Fibroblast of gingiva (primary cell): Measurements from ENCODE around the gene TSPAN2.
A peak's percentile ranks its signal among the peaks of the same experiment; 100 is the strongest.

ENCODE experiments used
- DNase-seq: peaks from one replicate; pipeline ENCODE4 v3.0.0-alpha.2; 2011; ENCODE audit warnings: low read depth

TSPAN2 gene

GRCh38 chr1:115113766-115114165, 24.5 kb upstream of the TSPAN2 start:
- DNase-seq, result no peak

- DNase-seq, result no peak
These were observed 23.4 kb upstream of the TSPAN2 start for GRCh38 chr1:115112496-115113375.

- DNase-seq, result peak; percentile 76
These were observed 18.4 kb upstream of the TSPAN2 start for GRCh38 chr1:115107516-115108260.

- DNase-seq, result no peak
These were observed 16.5 kb upstream of the TSPAN2 start for GRCh38 chr1:115105831-115106230.

GRCh38 chr1:115099693-115100050, 10.4 kb upstream of the TSPAN2 start:
- no peak for DNase-seq

DNA sequence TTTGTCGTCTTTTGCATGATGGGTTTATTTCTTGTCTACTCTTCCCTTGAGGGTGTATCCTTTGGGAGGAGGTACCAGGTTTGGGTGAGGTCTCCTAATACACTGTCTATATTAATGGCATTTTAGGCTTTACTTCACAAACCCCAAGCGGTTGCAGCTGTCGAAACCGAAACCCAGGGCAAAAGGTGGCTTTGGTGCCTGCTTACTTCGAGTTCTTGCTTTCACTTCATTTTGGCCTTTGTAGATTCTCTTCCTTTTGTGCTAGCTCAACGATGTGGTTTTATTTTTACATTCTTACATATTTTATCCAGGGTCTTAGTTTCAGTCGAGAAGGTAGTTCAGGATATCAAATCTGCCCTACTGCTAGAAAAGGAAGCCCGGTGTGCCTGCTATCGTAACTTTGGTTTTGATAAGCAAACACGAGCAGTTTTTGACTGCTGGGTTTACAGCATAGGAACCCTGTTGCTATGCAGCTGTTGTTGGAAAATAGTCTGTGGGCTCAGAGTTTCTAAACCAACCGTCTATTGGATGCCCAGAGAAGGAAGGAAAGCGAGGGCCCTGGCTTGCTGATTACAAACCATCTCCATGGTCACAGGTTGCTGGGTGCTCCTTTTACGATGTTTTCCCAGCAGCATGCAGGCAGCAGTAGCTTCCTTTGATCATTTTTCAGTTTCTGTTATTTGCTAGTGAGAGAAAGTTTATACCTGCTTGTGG, 9.8 kb upstream of the TSPAN2 start:
- no peak for DNase-seq

DNA sequence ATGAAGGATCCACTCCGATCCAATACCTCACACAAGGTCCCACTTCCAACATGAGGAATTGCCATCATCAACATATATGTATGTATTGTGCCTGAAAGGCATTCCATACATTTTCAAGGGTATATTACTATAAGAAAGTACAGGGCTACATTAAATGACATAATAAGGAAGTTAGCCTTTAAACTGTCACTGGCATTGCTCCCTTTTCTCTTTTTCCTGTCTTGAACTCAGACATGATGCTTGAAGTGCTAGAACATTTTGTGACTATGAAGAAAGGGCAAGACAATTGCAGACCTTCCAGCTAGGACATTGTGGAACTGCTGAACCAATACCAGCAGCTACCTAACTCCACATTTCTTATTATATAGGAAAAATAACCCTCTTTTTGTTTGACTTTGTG, 2.9 kb upstream of the TSPAN2 start:
- no peak for DNase-seq

DNA sequence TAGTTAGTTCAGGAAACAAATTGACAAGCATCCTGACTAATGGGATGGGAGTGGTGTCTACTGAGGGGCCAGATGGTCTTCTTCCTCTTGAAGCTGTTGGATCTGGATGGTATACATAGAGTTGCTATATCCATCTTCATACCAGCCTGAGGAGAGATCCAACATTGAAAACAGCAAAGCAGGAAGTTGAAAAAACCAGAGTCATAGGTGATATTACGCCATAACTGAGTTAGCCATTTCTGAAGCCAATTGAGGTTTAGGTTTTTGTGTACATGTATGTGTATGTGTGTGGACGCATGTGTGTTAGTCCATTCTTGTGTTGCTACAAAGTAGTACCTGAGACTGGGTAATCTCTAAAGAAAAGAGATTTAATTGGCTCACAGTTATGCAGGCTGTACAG, 2.3 kb upstream of the TSPAN2 start:
- no peak for DNase-seq

DNA sequence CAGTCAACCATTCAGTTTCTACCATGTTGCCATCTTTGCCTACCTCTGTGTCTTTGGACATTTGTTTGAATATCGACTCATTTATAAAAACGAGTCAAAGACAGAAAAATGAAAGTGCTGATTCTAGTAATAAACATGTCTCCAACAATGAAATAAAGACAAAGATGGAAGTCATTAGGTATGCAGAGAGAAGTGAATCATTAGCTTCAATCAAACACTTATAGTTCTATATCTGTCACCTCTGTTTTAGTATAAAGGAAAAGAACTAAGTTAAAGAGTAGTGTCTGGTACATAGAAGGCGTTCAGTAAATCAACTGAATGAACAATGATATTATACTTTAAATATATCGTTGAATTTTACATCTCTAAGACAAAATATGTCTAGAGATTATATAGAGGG, 1.7 kb upstream of the TSPAN2 start:
- DNase-seq, result no peak

DNA sequence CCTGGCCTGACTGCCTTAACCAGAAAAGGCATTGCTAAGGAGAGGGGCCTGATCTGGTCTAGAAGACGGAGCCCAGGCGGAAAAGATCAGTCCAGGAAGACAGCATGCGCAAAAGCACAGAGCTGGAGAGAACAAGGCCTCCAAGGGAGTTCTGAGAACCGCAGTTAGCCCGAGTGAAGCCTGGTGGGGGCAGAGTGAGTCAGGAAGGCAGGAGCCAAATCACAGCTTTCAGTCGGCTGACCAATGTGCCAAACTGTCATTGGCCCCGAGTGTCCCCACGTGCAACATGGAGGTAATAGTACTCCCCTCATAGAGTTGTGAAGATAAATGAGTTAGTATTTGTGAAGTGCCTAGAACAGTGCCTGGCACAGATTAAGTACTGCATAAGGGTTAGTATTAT, 1.2 kb upstream of the TSPAN2 start:
- no peak for DNase-seq

GRCh38 chr1:115090186-115090490, 835 bp upstream of the TSPAN2 start:
- DNase-seq, result no peak

- DNase-seq, result no peak
These were observed 358 bp downstream of the TSPAN2 start for GRCh38 chr1:115088871-115089419.

GRCh38 chr1:115088115-115088778, 1.1 kb downstream of the TSPAN2 start:
- DNase-seq, result no peak

DNA sequence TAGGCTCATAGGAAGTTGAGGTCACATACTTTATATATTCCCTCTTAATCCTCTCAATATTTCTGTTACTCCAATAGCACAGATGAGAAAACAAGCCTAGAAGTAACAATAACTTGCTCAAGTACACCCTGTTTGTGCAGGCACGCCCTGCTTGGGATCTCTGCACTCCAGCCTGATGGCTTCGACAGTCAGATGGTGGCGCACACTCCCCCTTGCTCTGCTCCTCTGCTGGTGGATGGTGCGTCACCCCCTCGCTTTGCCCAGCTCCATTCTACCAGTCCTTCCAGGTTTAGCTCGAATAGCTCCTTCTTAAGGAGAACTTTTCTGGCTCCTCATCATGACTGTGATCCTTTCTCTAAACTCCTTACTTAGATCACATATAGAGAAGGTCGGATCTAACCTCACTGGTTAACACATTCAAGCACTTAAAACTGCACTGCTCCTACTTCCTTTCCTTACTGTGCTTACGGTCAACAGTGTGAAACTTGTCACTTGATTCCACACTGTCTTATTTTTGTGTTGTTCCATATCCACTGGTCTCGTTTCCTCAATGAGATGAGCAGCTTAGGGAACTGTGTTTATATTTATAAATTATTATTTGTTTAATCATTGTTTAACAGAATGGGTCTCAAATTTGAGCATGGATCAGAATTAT, 3.0 kb downstream of the TSPAN2 start:
- DNase-seq, result no peak

DNA sequence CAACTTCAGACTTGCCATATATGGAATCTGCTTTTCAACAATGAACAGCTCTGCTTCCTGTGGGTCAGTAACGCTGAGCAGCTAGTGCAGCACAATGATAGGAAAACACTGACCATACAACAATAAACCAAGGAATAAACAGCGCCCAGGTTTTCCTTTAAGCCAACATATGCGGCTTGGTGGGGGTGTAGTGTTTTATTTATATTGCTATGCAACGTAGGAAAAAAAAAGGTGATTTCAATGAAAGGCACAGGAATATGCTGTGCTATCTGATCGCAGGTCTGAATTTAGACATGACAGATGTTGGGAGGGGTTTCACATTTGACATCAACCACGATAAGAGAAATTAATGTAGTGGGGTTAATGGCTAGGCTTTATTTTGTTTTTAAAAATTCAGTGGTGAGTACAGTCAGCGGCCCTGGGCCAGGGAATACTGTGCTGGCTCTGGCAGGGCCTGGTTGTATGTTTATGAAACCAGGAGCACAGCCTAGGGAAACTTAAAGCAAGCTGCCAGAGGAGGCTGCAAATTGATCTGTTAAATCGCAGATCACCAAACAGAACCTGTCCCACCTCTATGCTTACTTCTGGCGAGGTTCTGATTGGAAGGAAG, 4.3 kb downstream of the TSPAN2 start:
- no peak for DNase-seq

DNA sequence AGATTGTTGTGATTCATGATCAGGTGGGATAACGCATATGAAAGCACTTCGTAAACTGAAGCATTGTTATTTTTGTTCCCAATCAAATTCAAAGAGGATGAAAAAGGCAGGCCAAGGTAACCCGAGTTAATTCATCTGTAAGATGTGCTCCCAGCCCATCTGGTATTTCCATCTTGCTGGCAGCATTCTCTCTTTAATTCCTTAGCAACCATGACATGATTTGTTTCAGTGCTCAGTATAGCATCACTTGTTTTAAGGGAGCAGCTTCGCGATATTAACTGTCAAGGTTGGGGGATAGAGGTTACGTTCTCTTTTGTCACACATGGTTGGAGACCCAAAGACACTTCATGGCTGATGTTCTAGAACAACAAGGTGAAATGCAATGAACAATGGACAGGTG, 6.4 kb downstream of the TSPAN2 start:
- no peak for DNase-seq

GRCh38 chr1:115078708-115079107, 10.6 kb downstream of the TSPAN2 start:
- DNase-seq, result no peak

- no peak for DNase-seq
These were observed 11.3 kb downstream of the TSPAN2 start for GRCh38 chr1:115077984-115078330.

GRCh38 chr1:115077286-115077983, 11.9 kb downstream of the TSPAN2 start:
- DNase-seq, result peak; percentile 34

GRCh38 chr1:115076384-115076915, 12.9 kb downstream of the TSPAN2 start:
- peak; percentile 38 for DNase-seq
